Uterus (tissue), 4 donors: Measurements from ENCODE around the gene CBARP. TPM values are rescaled to one million over a fixed set of nuclear protein-coding genes. Genes with fewer than 3 reads are reported as not detected.

Experiments used
- DNase-seq, 2 donors: peaks; one replicate each; pipeline ENCODE4 v3.0.0-alpha.2; 2019 to 2020
- H3K27ac ChIP-seq, 2 donors: fragments of 200-600 bp; sonication (generic); 1 replicate in 1 of 2; 2 replicates in 1 of 2; pipeline ENCODE4 v1.5.1; 2016 to 2018
- H3K27me3 ChIP-seq, 2 donors: fragments of 200-600 bp; sonication (generic); one replicate each; pipeline ENCODE4 v1.5.1; 2018 to 2019; ENCODE audit warnings: control low read depth in 1 of 2
- H3K36me3 ChIP-seq, 2 donors: fragments of 200-600 bp; sonication (generic); one replicate each; pipeline ENCODE4 v1.5.1; 2019; ENCODE audit warnings: control low read depth in 1 of 2
- H3K4me1 ChIP-seq, 2 donors: fragments of 200-600 bp; sonication (generic); one replicate each; pipeline ENCODE4 v1.5.1; 2018 to 2019; ENCODE audit warnings: control low read depth in 1 of 2
- H3K4me3 ChIP-seq, 2 donors: fragments of 200-600 bp; sonication (generic); 1 replicate in 1 of 2; 2 replicates in 1 of 2; pipeline ENCODE4 v1.5.1; 2018 to 2019; ENCODE audit warnings: mild to moderate bottlenecking in 1 of 2
- H3K9me3 ChIP-seq, 2 donors: fragments of 200-600 bp; sonication (generic); one replicate each; pipeline ENCODE4 v1.5.1; 2019; ENCODE audit warnings: control low read depth in 1 of 2
- POLR2A ChIP-seq, 2 donors: fragments of 450-650 bp; IDR thresholded peaks; one replicate each; pipeline ENCODE4 v1.6.1; 2016; ENCODE audit warnings: antibody characterized with exemption in 2 of 2, mild to moderate bottlenecking in 1 of 2, moderate library complexity in 1 of 2
- intact Hi-C: fragments of 100-400 bp; cut with DNase I; formaldehyde crosslinking; loops from one replicate; pipeline ENCODE4 v1.15.1; 2023; ENCODE audit warnings: low total_unique reads
- total RNA-seq, 4 donors: library from RNA; depleted of rRNA in 3 of 4; stranded (reverse); fragments of >200 nt in 3 of 4; gene quantifications; one replicate each; pipeline versions ENCODE4 v1.1.0 to v1.2.4, GENCODE V29; 2014 to 2023
- TF ChIP-seq, protein P1 (sequence below), 4 experiments: fragments of 200-600 bp in 2 of 4; fragments of 450-650 bp in 2 of 4; sonication (generic) in 2 of 4; IDR thresholded peaks; one replicate each; pipeline ENCODE4 v1.5.1; 2016 to 2019; ENCODE audit warnings: antibody characterized with exemption in 4 of 4, mild to moderate bottlenecking in 2 of 4, moderate library complexity in 1 of 4
- donor health status: DM: yes; HTN: yes; CAD: no.

Gene CBARP
- total RNA-seq, 4 donors from 2014 or later, result 0.26 to 1.5 (median 1.0) TPM; not detected in 1

DNA sequence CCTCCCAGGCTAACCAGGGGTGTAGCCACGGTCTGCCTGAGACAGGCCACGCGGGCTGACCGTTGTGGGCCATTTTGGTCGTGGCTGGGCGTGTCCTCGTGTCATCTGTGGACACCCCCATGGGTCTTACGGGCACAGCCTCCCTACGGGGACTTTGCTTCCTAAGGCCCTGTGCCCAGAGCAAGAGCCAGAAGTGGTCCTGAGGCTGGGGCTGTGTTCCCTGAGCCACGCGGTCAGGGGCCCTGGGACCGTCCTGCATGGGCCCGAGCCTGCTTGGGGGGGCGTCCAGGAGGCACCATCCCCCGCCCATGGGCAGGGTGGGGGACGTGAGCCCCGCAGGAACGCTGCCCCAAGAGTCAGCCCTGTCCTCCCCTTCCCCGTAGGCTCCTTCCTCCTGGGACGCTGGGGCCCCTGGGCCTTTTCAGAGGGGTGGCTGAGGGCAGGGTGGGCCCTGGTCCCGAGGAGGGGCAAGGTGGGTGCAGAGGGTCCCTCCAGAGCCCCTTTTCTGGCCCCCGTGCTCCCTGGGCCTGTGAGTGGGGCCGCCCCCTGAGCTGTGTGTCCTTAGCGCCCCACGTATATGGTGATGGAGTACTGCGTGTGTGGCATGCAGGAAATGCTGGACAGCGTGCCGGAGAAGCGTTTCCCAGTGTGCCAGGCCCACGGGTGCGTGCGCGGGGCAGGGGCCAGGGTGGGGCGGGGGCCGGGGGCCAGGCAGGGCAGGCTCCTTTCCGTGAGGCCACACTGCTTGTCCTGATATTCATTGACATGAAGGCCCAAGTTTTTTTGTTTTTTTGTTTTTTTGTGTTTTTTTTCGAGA lies 18.8 kb downstream of the CBARP start:
- intact Hi-C loops, result no loop called here
- no peaks in the 10 kb centered on the region for H3K36me3 ChIP-seq
- peaks cover 4 to 24% of the 10 kb centered on the region in 2 donors for H3K4me1 ChIP-seq
- H3K27me3 ChIP-seq, result no peaks in the 10 kb centered on the region
- no peak for DNase-seq
- peak overlapping the region; percentile 17 to 56 for H3K27ac ChIP-seq
- H3K9me3 ChIP-seq, result no peaks in the 10 kb centered on the region
- H3K4me3 ChIP-seq, result no peak overlapping the region
- TF ChIP-seq, protein P1, sequence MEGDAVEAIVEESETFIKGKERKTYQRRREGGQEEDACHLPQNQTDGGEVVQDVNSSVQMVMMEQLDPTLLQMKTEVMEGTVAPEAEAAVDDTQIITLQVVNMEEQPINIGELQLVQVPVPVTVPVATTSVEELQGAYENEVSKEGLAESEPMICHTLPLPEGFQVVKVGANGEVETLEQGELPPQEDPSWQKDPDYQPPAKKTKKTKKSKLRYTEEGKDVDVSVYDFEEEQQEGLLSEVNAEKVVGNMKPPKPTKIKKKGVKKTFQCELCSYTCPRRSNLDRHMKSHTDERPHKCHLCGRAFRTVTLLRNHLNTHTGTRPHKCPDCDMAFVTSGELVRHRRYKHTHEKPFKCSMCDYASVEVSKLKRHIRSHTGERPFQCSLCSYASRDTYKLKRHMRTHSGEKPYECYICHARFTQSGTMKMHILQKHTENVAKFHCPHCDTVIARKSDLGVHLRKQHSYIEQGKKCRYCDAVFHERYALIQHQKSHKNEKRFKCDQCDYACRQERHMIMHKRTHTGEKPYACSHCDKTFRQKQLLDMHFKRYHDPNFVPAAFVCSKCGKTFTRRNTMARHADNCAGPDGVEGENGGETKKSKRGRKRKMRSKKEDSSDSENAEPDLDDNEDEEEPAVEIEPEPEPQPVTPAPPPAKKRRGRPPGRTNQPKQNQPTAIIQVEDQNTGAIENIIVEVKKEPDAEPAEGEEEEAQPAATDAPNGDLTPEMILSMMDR (IDR thresholded peaks at IDR 0.05), result no peak
- no peak for TF ChIP-seq POLR2A (IDR thresholded peaks at IDR 0.05)

DNA sequence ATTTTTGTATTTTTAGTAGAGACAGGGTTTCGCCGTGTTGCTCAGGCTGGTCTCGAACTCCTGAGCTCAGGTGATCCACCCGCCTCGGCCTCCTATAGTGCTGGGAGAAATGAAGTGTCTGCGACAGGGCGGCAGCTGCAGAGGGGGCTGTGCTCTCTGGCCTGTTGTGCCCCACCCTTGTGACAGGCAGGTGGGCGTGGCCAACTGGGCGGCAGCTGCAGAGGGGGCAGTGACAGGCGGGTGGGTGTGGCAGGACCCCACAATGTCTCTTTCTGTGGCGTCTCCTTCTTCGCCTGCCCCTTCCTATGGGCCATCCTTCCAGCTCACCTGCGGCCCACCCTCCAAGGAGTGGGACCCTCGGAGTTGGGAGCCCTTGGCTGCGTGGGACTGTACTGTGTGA lies 20.4 kb downstream of the CBARP start:
- Histone ChIP-seq H3K27ac (no peak overlapping the region), H3K4me1 (peaks cover 4 to 17% of the 10 kb centered on the region in 2 donors), H3K4me3 (no peak overlapping the region), H3K27me3 (no peaks in the 10 kb centered on the region), H3K36me3 (no peaks in the 10 kb centered on the region), H3K9me3 (no peaks in the 10 kb centered on the region)
- TF ChIP-seq, protein P1 (IDR thresholded peaks at IDR 0.05), result no peak
- TF ChIP-seq POLR2A (IDR thresholded peaks at IDR 0.05), result no peak
- DNase-seq, result no peak
- intact Hi-C loops, result no loop called here

DNA sequence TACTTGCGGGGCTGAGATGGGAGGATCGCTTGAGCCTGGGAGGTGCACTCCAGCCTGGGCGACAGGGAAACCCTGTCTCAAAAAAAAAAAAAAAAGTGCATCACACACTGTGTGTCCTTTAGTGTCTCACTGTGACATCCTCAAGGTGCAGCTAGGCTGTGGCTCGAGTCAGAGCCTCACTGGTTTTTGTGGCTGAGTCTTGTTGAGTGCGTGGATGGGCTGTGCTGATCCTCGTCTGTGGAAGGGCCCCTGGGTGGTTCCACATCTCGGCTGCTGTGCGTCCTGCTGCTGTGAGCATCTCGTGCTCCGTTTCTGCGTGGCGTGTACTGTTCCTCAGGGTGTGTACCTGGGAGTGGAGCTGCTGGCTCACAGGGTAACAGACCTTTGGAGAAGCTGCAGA lies 21.0 kb downstream of the CBARP start:
- Histone ChIP-seq H3K4me3 (no peak overlapping the region), H3K27me3 (no peaks in the 10 kb centered on the region), H3K36me3 (no peaks in the 10 kb centered on the region), H3K27ac (no peak overlapping the region), H3K9me3 (no peaks in the 10 kb centered on the region), H3K4me1 (peaks cover 4 to 17% of the 10 kb centered on the region in 2 donors)
- no peak for DNase-seq
- TF ChIP-seq POLR2A (IDR thresholded peaks at IDR 0.05), result no peak
- TF ChIP-seq, protein P1 (IDR thresholded peaks at IDR 0.05), result no peak
- intact Hi-C loops, result no loop called here

DNA sequence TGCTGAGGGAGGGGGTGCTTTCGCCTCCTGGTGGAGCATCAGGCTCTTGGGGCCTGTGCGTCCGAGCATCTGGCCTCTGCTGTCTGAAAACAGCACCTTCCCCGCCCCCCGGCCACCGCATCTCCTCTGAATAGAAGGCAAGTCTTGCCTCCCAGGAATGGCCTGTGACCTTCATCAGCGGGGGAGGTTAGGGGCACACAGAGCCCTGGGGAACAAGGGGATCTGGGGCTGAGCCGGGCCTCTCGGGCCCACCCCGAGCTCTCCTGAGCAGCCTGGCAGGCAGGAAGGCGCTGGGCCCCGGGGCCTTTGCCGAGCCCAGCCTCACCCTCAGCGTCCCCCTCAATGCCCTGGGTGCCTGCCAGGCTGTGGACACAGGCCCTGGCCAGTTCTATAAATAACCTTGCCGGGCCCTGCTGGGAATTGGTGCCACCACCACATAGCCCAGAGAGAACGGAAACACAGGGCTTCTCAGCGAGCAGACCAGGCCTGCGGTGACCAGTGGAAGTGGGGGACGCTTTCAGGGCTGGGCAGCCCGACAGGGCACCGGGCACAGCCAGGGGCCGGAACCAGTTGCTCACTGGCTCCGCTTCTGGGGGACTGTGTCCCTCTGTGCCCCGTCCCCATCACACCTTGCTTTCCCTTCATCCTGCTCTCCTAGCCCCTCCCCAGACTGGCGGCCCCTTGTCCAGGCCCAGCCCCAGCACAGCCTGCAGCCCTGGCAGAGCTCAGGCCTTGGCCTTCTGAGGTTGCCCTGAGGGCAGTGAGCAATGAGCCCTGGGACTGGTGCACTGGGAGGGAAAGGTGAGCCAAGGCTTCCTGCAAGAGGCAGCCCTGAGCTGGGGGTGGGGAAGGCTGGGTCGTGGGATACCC lies 22.7 kb downstream of the CBARP start:
- DNase-seq, result peak in 1 of 2 donors; percentile 52
- Histone ChIP-seq H3K9me3 (no peaks in the 10 kb centered on the region), H3K27ac (peak overlapping the region; percentile 72 to 81), H3K4me3 (no peak overlapping the region), H3K36me3 (no peaks in the 10 kb centered on the region), H3K4me1 (peaks cover 4 to 27% of the 10 kb centered on the region in 2 donors), H3K27me3 (no peaks in the 10 kb centered on the region)
- intact Hi-C loops, result no loop called here
- TF ChIP-seq, protein P1 (IDR thresholded peaks at IDR 0.05), result no peak
- no peak for TF ChIP-seq POLR2A (IDR thresholded peaks at IDR 0.05)
